Natural killer cell (primary cell): ENCODE results near the gene ENPP3. TPM values are rescaled to one million over a fixed set of nuclear protein-coding genes. Genes with fewer than 3 reads are reported as not detected.

Source experiments
- ATAC-seq, 3 donors: fragments of 150-1000 bp in 2 of 3; fragments of 200-7000 bp in 1 of 3; cut with Tn5 transposase; 1 replicate in 1 of 3; 2 replicates in 2 of 3; pipeline ENCODE4 v1.10.0; 2021; ENCODE audit warnings: mild to moderate bottlenecking in 2 of 3, moderate library complexity in 2 of 3
- DNase-seq, 2 donors: peaks; one replicate each; pipeline versions ENCODE4 v3.0.0 to v3.0.0-alpha.2; 2013 to 2021; ENCODE audit warnings: mixed read lengths in 1 of 2
- H3K27ac ChIP-seq: one replicate; pipeline ENCODE4 v1.5.1; 2013; ENCODE audit warnings: mild to moderate bottlenecking, low read length
- H3K27me3 ChIP-seq: one replicate; pipeline ENCODE4 v1.6.1; 2013; ENCODE audit warnings: low read length; ENCODE audit not compliant: control insufficient read depth, insufficient read depth
- H3K36me3 ChIP-seq: one replicate; pipeline ENCODE4 v1.6.1; 2013; ENCODE audit warnings: low read length; ENCODE audit not compliant: control insufficient read depth, insufficient read depth
- H3K4me1 ChIP-seq: one replicate; pipeline ENCODE4 v1.6.1; 2013; ENCODE audit warnings: low read length; ENCODE audit not compliant: control insufficient read depth, insufficient read depth
- H3K4me3 ChIP-seq: one replicate; pipeline ENCODE4 v1.5.1; 2013; ENCODE audit warnings: low read length
- H3K9me3 ChIP-seq: one replicate; pipeline ENCODE4 v1.6.1; 2013; ENCODE audit warnings: low read length; ENCODE audit not compliant: control insufficient read depth, insufficient read depth
- H3K27ac Mint-ChIP-seq, 2 donors: one replicate each; pipeline ENCODE4 v1.8.0; 2022; ENCODE audit warnings: mild to moderate bottlenecking in 2 of 2, mixed read lengths in 2 of 2, moderate library complexity in 1 of 2
- H3K27me3 Mint-ChIP-seq, 2 donors: one replicate each; pipeline ENCODE4 v1.8.0; 2022; ENCODE audit warnings: low read depth in 2 of 2, mixed read lengths in 2 of 2
- H3K36me3 Mint-ChIP-seq: one replicate; pipeline ENCODE4 v1.8.0; 2022; ENCODE audit warnings: mixed read lengths
- H3K4me1 Mint-ChIP-seq, 2 donors: one replicate each; pipeline ENCODE4 v1.8.0; 2022; ENCODE audit warnings: mixed read lengths in 2 of 2
- H3K4me3 Mint-ChIP-seq: one replicate; pipeline ENCODE4 v1.8.0; 2022; ENCODE audit warnings: mild to moderate bottlenecking, moderate library complexity, mixed read lengths
- H3K9me3 Mint-ChIP-seq, 2 donors: one replicate each; pipeline ENCODE4 v1.8.0; 2022; ENCODE audit warnings: mixed read lengths in 2 of 2
- CTCF ChIP-seq: fragments of 200-600 bp; IDR thresholded peaks from one replicate; pipeline ENCODE4 v1.8.0; 2022; ENCODE audit warnings: antibody characterized with exemption
- WGBS: methylation state at CpG from one replicate; pipeline ENCODE4 v1.1.7; 2013; ENCODE audit warnings: missing lambda C conversion rate; ENCODE audit not compliant: insufficient coverage; 5-methylcytosine and 5-hydroxymethylcytosine counted together
- intact Hi-C: fragments of 100-400 bp; cut with micrococcal nuclease; formaldehyde crosslinking; loops from one replicate; pipeline ENCODE4 v1.14.2; 2022
- total RNA-seq, 4 donors: library from RNA; stranded (reverse); fragments of 120-200 nt in 1 of 4; gene quantifications; one replicate each; pipeline versions ENCODE4 v1.2.3 to v1.2.4, GENCODE V29; 2013 to 2022

ENPP3 gene
- total RNA-seq, 3 donors from 2014 or later (not counting 1 experiment from before 2014, with no cell fraction given), result 0.33 to 32.4 (median 1.8) TPM

DNA sequence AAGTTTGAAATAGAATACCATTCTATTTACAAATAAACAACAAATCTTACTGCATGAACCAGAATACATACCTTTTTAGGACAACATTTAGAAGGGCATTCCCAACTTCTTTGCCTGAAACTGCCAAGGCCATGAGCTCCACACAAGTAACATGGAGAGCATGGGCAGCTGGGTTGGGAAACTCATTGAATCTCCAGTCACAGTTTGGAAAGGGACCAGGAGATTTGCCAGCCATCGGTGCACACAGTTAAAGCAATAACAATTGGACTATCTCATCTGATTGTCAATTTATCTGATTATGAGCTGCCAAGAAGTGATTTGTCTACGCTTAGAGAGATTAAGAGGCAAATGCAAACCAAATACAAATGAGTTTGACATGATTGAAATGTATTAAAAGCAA is 44.2 kb upstream of the ENPP3 start:
- TF ChIP-seq CTCF, result no peak
- Mint-ChIP-seq H3K4me3 (no peak overlapping the region), H3K27me3 (no peaks in the 10 kb centered on the region), H3K4me1 (no peaks in the 10 kb centered on the region), H3K9me3 (no peaks in the 10 kb centered on the region), H3K36me3 (peaks cover 38% of the 10 kb centered on the region), H3K27ac (no peak overlapping the region)
- H3K27me3 ChIP-seq, result no peaks in the 10 kb centered on the region
- DNase-seq (no peak), ATAC-seq (no peak)
- H3K9me3 ChIP-seq, result no peaks in the 10 kb centered on the region
- no peak overlapping the region for H3K27ac ChIP-seq
- peaks cover 91% of the 10 kb centered on the region for H3K36me3 ChIP-seq
- no peaks in the 10 kb centered on the region for H3K4me1 ChIP-seq
- intact Hi-C loops, result no loop called here
- 93% methylated on average over 2 of the region's 2 CpGs for WGBS
- H3K4me3 ChIP-seq, result no peak overlapping the region

GRCh38 chr6:131594074-131594473 is 43.0 kb upstream of the ENPP3 start:
- Mint-ChIP-seq H3K9me3 (no peaks in the 10 kb centered on the region), H3K27me3 (no peaks in the 10 kb centered on the region), H3K4me1 (no peaks in the 10 kb centered on the region), H3K27ac (no peak overlapping the region), H3K36me3 (peaks cover 28% of the 10 kb centered on the region), H3K4me3 (no peak overlapping the region)
- H3K4me1 ChIP-seq, result no peaks in the 10 kb centered on the region
- H3K36me3 ChIP-seq, result peaks cover 91% of the 10 kb centered on the region
- H3K9me3 ChIP-seq, result no peaks in the 10 kb centered on the region
- ATAC-seq (no peak), DNase-seq (no peak)
- WGBS, result 97% methylated on average over 9 of the region's 11 CpGs
- no peaks in the 10 kb centered on the region for H3K27me3 ChIP-seq
- no peak overlapping the region for H3K4me3 ChIP-seq
- intact Hi-C loops, result no loop called here
- TF ChIP-seq CTCF, result no peak
- no peak overlapping the region for H3K27ac ChIP-seq

DNA sequence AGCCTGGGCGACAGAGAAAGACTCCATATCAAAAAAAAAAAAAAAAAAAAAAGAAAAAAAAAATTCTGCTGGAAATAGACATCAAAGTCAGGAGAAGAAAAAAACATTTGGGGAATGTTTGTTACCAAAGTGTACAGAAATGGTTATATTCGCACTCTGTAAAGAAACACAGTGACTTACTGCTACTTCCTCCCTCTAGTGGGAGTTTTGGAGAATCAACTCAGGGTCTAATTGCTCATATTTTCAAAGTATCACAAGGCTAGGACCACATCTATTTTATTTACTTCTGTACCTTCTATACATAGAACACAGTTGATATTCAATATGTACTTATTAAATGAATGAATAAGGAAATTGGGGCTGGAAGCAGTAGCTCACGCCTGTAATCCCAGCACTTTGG is 39.7 kb upstream of the ENPP3 start:
- H3K4me1 Mint-ChIP-seq, result no peaks in the 10 kb centered on the region
- H3K4me3 ChIP-seq, result no peak overlapping the region
- H3K27ac Mint-ChIP-seq, result no peak overlapping the region
- peak in 2 of 3 donors; percentile 58 to 61 for ATAC-seq
- intact Hi-C loops, result loop anchor here (1.0 kb wide), 2 partner anchors 398 to 712 kb away; no protein-coding TSS in a partner anchor
- TF ChIP-seq CTCF, result peak; percentile 33
- WGBS, result no CpG with 5 or more reads among the region's 3 CpGs
- H3K4me1 ChIP-seq, result no peaks in the 10 kb centered on the region
- peak in 1 of 2 donors; percentile 43 for DNase-seq
- no peaks in the 10 kb centered on the region for H3K9me3 ChIP-seq
- peaks cover 94% of the 10 kb centered on the region for H3K36me3 ChIP-seq
- no peak overlapping the region for H3K4me3 Mint-ChIP-seq
- H3K27ac ChIP-seq, result no peak overlapping the region
- no peaks in the 10 kb centered on the region for H3K27me3 Mint-ChIP-seq
- H3K36me3 Mint-ChIP-seq, result peaks cover 19% of the 10 kb centered on the region
- no peaks in the 10 kb centered on the region for H3K27me3 ChIP-seq
- H3K9me3 Mint-ChIP-seq, result no peaks in the 10 kb centered on the region

- Histone ChIP-seq H3K4me1 (no peaks in the 10 kb centered on the region), H3K4me3 (no peak overlapping the region), H3K27ac (no peak overlapping the region), H3K9me3 (no peaks in the 10 kb centered on the region), H3K27me3 (no peaks in the 10 kb centered on the region), H3K36me3 (peaks cover 91% of the 10 kb centered on the region)
- peaks cover 16% of the 10 kb centered on the region for H3K36me3 Mint-ChIP-seq
- ATAC-seq, result no peak
- H3K9me3 Mint-ChIP-seq, result no peaks in the 10 kb centered on the region
- H3K27ac Mint-ChIP-seq, result peak overlapping the region in 1 of 2 donors; percentile 23
- WGBS, result 92% methylated on average over 4 of the region's 4 CpGs
- no peak for DNase-seq
- no peak for TF ChIP-seq CTCF
- intact Hi-C loops, result no loop called here
- H3K4me1 Mint-ChIP-seq, result no peaks in the 10 kb centered on the region
- no peak overlapping the region for H3K4me3 Mint-ChIP-seq
- no peaks in the 10 kb centered on the region for H3K27me3 Mint-ChIP-seq
Measured at GRCh38 chr6:131600716-131601115, 36.4 kb upstream of the ENPP3 start.
